Loucy (cell line): ENCODE measurements around the gene ADARB1.

Experiments used
- EZH2phosphoT487 ChIP-seq: fragments of 200-600 bp; IDR thresholded peaks from 2 replicates; pipeline ENCODE4 v1.6.1; 2018; ENCODE audit warnings: antibody characterized with exemption, mild to moderate bottlenecking, moderate library complexity, borderline replicate concordance
- TF ChIP-seq, protein P1 (sequence below): fragments of 200-600 bp; sonication (generic); conservative IDR thresholded peaks from 2 replicates; pipeline ENCODE4 v1.5.1; 2014; ENCODE audit warnings: mild to moderate bottlenecking, antibody characterized with exemption, low read length

- TF ChIP-seq, protein P1, sequence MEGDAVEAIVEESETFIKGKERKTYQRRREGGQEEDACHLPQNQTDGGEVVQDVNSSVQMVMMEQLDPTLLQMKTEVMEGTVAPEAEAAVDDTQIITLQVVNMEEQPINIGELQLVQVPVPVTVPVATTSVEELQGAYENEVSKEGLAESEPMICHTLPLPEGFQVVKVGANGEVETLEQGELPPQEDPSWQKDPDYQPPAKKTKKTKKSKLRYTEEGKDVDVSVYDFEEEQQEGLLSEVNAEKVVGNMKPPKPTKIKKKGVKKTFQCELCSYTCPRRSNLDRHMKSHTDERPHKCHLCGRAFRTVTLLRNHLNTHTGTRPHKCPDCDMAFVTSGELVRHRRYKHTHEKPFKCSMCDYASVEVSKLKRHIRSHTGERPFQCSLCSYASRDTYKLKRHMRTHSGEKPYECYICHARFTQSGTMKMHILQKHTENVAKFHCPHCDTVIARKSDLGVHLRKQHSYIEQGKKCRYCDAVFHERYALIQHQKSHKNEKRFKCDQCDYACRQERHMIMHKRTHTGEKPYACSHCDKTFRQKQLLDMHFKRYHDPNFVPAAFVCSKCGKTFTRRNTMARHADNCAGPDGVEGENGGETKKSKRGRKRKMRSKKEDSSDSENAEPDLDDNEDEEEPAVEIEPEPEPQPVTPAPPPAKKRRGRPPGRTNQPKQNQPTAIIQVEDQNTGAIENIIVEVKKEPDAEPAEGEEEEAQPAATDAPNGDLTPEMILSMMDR, result no peak
- no peak for TF ChIP-seq EZH2phosphoT487
These were observed 160.6 kb downstream of the ADARB1 start for GRCh38 chr21:45234965-45235364.
